GM12878 (cell line): ENCODE measurements around the gene KCTD14. TPM values are rescaled to one million over a fixed set of nuclear protein-coding genes. Genes with fewer than 3 reads are reported as not detected.

Experiments
- ATF3 ChIP-seq: IDR thresholded peaks from 2 replicates; pipeline ENCODE4 v1.6.1; 2011; ENCODE audit warnings: low read depth, mild to moderate bottlenecking, low read length, moderate library complexity, borderline replicate concordance; ENCODE audit errors: extremely low read depth
- ATF7 ChIP-seq: fragments of 450-650 bp; IDR thresholded peaks from 2 replicates; pipeline ENCODE4 v1.6.1; 2016; ENCODE audit warnings: low read depth, mild to moderate bottlenecking
- CBX5 ChIP-seq: sonication (generic); IDR thresholded peaks from 2 replicates; pipeline ENCODE4 v1.6.1; 2016; ENCODE audit warnings: low read depth, moderate library complexity, mild to moderate bottlenecking, inconsistent platforms
- CHD4 ChIP-seq: fragments of 200-600 bp; sonication (generic); IDR thresholded peaks from 2 replicates; pipeline ENCODE4 v1.6.1; 2016; ENCODE audit warnings: mild to moderate bottlenecking
- CTCF ChIP-seq, 3 experiments: IDR thresholded peaks in 2 of 3; conservative IDR thresholded peaks in 1 of 3; 2 replicates each; pipeline ENCODE4 v1.5.1; 2011; ENCODE audit warnings: low read depth in 3 of 3, low read length in 3 of 3, mild to moderate bottlenecking in 3 of 3, control low read depth in 2 of 3, moderate library complexity in 2 of 3, inconsistent platforms in 1 of 3, mixed read lengths in 1 of 3; ENCODE audit not compliant: control insufficient read depth in 2 of 3, insufficient read depth in 1 of 3; ENCODE audit errors: extremely low read depth in 1 of 3
- E2F4 ChIP-seq: IDR thresholded peaks from 2 replicates; pipeline ENCODE4 v1.6.1; 2012; ENCODE audit warnings: low read depth, low read length, improper control_type of control experiment
- ESRRA ChIP-seq: IDR thresholded peaks from 2 replicates; pipeline ENCODE4 v1.6.1; 2012; ENCODE audit warnings: mild to moderate bottlenecking, low read length, improper control_type of control experiment
- HDAC6 ChIP-seq: fragments of 200-600 bp; sonication (generic); IDR thresholded peaks from one replicate; pipeline ENCODE4 v1.8.0; 2017; ENCODE audit warnings: antibody characterized with exemption; ENCODE audit not compliant: unreplicated experiment
- MEF2A ChIP-seq: IDR thresholded peaks from 2 replicates; pipeline ENCODE4 v1.6.1; 2011; ENCODE audit warnings: low read depth, mild to moderate bottlenecking, low read length, moderate library complexity; ENCODE audit not compliant: insufficient read depth
- PBX3 ChIP-seq: IDR thresholded peaks from 2 replicates; pipeline ENCODE4 v1.6.1; 2011; ENCODE audit warnings: mild to moderate bottlenecking, low read depth, low read length, moderate library complexity; ENCODE audit not compliant: insufficient replicate concordance
- RUNX3 ChIP-seq: IDR thresholded peaks from 2 replicates; pipeline ENCODE4 v1.6.1; 2012; ENCODE audit warnings: low read length, inconsistent platforms
- SMC3 ChIP-seq: IDR thresholded peaks from 2 replicates; pipeline ENCODE4 v1.6.1; 2011; ENCODE audit warnings: low read length, improper control_type of control experiment, borderline replicate concordance
- SRF ChIP-seq, 2 experiments: IDR thresholded peaks; 2 replicates each; pipeline ENCODE4 v1.6.1; 2011; ENCODE audit warnings: low read depth in 2 of 2, low read length in 2 of 2, mild to moderate bottlenecking in 1 of 2, moderate library complexity in 1 of 2
- SUZ12 ChIP-seq: fragments of 200-600 bp; sonication (generic); IDR thresholded peaks from one replicate; pipeline ENCODE4 v1.6.1; 2018; ENCODE audit warnings: antibody characterized with exemption, mild to moderate bottlenecking; ENCODE audit not compliant: unreplicated experiment
- polyA plus RNA-seq, 11 experiments: library from polyadenylated mRNA; depleted of rRNA in 4 of 11; unstranded in 6 of 11; stranded (reverse) in 5 of 11; fragments of >200 nt; fragmentation: Nextera tagmentation in 4 of 11; fragmentation: Illumina TruSeq in 1 of 11; extraction: Ambion mirVana in 4 of 11; extraction: Trizol in 1 of 11; gene quantifications; 1 replicate in 1 of 11; 2 replicates in 10 of 11; pipeline versions ENCODE4 v1.2.1 to v1.2.3, GENCODE V29; 2011 to 2016; ENCODE audit warnings: inconsistent platforms in 2 of 11, missing spikeins in 2 of 11, low read depth in 1 of 11
- total RNA-seq, 4 experiments: library from RNA; depleted of rRNA in 3 of 4; stranded (reverse); fragments of >200 nt in 3 of 4; fragmentation: Illumina TruSeq in 1 of 4; extraction: Trizol in 1 of 4; gene quantifications; 2 replicates each; pipeline versions ENCODE4 v1.2.1 to v1.2.3, GENCODE V29; 2013 to 2021
- TF ChIP-seq, protein P1 (sequence below): fragments of 450-650 bp; IDR thresholded peaks from 2 replicates; pipeline ENCODE4 v1.6.1; 2014; ENCODE audit warnings: mild to moderate bottlenecking
- TF ChIP-seq, protein P2 (sequence below): fragments of 450-650 bp; formaldehyde crosslinking; IDR thresholded peaks from 2 replicates; pipeline ENCODE4 v1.4.0; 2020; ENCODE audit warnings: mild to moderate bottlenecking, moderate library complexity

KCTD14 gene
- total and polyA plus RNA-seq, 10 of the 15 experiments (the other 5 are each of a cell fraction or from before 2014, with no cell fraction given): 0.11 to 0.63 (median 0.48) TPM

DNA sequence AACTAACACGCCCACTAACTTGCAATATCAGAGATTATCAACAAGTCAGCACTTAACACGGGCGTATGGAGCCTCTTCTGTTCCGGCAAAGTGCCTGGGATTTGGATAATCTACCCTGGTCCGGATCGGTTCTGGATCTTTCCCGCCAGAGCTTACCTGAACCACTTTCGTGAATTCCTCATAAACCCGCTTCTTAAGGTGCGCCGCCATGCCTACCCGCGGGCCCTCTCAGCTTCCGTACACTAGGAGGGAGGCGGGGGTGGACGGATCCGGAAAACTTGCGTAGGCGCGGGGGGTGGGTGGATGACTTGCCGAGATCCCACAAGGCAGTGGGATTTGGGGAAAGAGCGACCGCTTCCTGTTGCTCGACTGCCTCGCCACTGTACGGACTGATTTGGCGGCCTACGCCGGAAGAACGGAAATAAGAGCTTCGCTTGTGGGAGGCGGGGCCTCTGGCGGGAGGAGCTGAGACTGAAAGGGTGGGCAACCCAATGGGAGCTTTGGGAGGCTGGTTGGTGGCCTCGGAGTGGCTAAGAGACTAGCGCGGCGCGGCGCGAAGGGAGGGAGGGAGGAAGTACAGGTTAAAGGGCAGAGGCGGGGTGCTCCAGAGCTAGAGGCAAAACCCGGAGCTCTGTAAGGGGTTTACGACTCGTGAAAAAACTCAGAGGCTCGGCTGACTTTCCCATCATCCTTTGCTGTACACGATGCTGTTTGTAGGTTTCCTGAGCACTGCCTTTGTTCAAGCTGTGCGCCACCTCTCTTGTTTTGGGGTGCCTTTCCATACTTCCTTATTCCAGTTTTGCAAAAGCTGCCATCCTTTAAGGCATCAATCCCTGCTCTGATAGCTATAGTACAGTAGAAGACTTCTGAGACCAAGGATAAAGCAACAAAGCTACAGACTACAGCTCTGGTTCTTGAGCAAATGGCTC lies 28.4 kb downstream of the KCTD14 start, which contains the start of gene INTS4 (continued):
- TF ChIP-seq, protein P1, sequence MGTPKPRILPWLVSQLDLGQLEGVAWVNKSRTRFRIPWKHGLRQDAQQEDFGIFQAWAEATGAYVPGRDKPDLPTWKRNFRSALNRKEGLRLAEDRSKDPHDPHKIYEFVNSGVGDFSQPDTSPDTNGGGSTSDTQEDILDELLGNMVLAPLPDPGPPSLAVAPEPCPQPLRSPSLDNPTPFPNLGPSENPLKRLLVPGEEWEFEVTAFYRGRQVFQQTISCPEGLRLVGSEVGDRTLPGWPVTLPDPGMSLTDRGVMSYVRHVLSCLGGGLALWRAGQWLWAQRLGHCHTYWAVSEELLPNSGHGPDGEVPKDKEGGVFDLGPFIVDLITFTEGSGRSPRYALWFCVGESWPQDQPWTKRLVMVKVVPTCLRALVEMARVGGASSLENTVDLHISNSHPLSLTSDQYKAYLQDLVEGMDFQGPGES: peak; percentile 73
- TF ChIP-seq HDAC6 (no peak), ESRRA (no peak), CHD4 (no peak), E2F4 (no peak), CTCF (IDR thresholded peaks at IDR 0.05 in 2 of 3, conservative IDR thresholded peaks at IDR 0.05 in 1 of 3; ENCODE audit: control insufficient read depth in 2 of 3, extremely low read depth in 1 of 3, insufficient read depth in 1 of 3, low read depth in 3 of 3, low read length in 3 of 3) (no peak), SRF (IDR thresholded peaks at IDR 0.05; ENCODE audit: low read depth in 2 of 2, low read length in 2 of 2) (peak; percentile 23 to 62; a peak in 2 of 4 replicates), SUZ12 (no peak), RUNX3 (peak; percentile 85), CBX5 (peak; percentile 54; the same call in 1 of the 2 replicates), SMC3 (no peak), MEF2A (no peak), PBX3 (peak; percentile 94), ATF3 (no peak), ATF7 (peak; percentile 71)
- TF ChIP-seq, protein P2, sequence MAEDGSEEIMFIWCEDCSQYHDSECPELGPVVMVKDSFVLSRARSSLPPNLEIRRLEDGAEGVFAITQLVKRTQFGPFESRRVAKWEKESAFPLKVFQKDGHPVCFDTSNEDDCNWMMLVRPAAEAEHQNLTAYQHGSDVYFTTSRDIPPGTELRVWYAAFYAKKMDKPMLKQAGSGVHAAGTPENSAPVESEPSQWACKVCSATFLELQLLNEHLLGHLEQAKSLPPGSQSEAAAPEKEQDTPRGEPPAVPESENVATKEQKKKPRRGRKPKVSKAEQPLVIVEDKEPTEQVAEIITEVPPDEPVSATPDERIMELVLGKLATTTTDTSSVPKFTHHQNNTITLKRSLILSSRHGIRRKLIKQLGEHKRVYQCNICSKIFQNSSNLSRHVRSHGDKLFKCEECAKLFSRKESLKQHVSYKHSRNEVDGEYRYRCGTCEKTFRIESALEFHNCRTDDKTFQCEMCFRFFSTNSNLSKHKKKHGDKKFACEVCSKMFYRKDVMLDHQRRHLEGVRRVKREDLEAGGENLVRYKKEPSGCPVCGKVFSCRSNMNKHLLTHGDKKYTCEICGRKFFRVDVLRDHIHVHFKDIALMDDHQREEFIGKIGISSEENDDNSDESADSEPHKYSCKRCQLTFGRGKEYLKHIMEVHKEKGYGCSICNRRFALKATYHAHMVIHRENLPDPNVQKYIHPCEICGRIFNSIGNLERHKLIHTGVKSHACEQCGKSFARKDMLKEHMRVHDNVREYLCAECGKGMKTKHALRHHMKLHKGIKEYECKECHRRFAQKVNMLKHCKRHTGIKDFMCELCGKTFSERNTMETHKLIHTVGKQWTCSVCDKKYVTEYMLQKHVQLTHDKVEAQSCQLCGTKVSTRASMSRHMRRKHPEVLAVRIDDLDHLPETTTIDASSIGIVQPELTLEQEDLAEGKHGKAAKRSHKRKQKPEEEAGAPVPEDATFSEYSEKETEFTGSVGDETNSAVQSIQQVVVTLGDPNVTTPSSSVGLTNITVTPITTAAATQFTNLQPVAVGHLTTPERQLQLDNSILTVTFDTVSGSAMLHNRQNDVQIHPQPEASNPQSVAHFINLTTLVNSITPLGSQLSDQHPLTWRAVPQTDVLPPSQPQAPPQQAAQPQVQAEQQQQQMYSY (CRISPR knock-in tag): no peak
